T-helper 17 cell (primary cell): Measurements from ENCODE around the gene AADAT. TPM values are rescaled to one million over a fixed set of nuclear protein-coding genes. Genes with fewer than 3 reads are reported as not detected.

Source experiments
- ATAC-seq: fragments of 150-1000 bp; cut with Tn5 transposase; 2 replicates; pipeline ENCODE4 v1.10.0; 2021; ENCODE audit warnings: mild to moderate bottlenecking, moderate library complexity
- DNase-seq, 3 donors: peaks; one replicate each; pipeline versions ENCODE4 v3.0.0 to v3.0.0-alpha.2; 2020 to 2021
- H3K9me3 ChIP-seq: one replicate; pipeline ENCODE4 v1.7.0; 2013; ENCODE audit warnings: low read length, mild to moderate bottlenecking; ENCODE audit not compliant: control insufficient read depth, poor library complexity, severe bottlenecking
- H3K27ac Mint-ChIP-seq: one replicate; pipeline ENCODE4 v1.8.0; 2022; ENCODE audit warnings: mild to moderate bottlenecking, moderate library complexity, mixed read lengths
- H3K27me3 Mint-ChIP-seq: one replicate; pipeline ENCODE4 v1.8.0; 2022; ENCODE audit warnings: mixed read lengths
- H3K36me3 Mint-ChIP-seq: one replicate; pipeline ENCODE4 v1.8.0; 2022; ENCODE audit warnings: low read depth, mixed read lengths
- H3K4me1 Mint-ChIP-seq: one replicate; pipeline ENCODE4 v1.8.0; 2022; ENCODE audit warnings: mild to moderate bottlenecking, mixed read lengths
- H3K4me3 Mint-ChIP-seq: one replicate; pipeline ENCODE4 v1.8.0; 2022; ENCODE audit warnings: mild to moderate bottlenecking, moderate library complexity, mixed read lengths
- total RNA-seq, 4 donors: library from RNA in 2 of 4; stranded (reverse) in 2 of 4; gene quantifications; one replicate each; pipeline ENCODE4 v1.2.3 and lab custom pipeline; 2022 to 2026

AADAT gene
- total RNA-seq, 2 donors from 2014 or later, result not detected

- Mint-ChIP-seq H3K4me3 (no peak overlapping the region), H3K4me1 (no peaks in the 10 kb centered on the region), H3K36me3 (no peaks in the 10 kb centered on the region), H3K27ac (no peak overlapping the region), H3K27me3 (peaks cover 32% of the 10 kb centered on the region)
- no peaks in the 10 kb centered on the region for H3K9me3 ChIP-seq
- DNase-seq (no peak), ATAC-seq (no peak)
Measured at GRCh38 chr4:170038769-170039168, 51.0 kb downstream of the AADAT start.

- no peak for ATAC-seq
- H3K9me3 ChIP-seq, result no peaks in the 10 kb centered on the region
- Mint-ChIP-seq H3K27ac (no peak overlapping the region), H3K4me3 (no peak overlapping the region), H3K4me1 (no peaks in the 10 kb centered on the region), H3K27me3 (peaks cover 32% of the 10 kb centered on the region), H3K36me3 (no peaks in the 10 kb centered on the region)
- no peak for DNase-seq
Measured at GRCh38 chr4:170038232-170038631, 51.5 kb downstream of the AADAT start.

- H3K4me3 Mint-ChIP-seq, result no peak overlapping the region
- no peaks in the 10 kb centered on the region for H3K36me3 Mint-ChIP-seq
- DNase-seq, result no peak
- peaks cover 26% of the 10 kb centered on the region for H3K27me3 Mint-ChIP-seq
- no peaks in the 10 kb centered on the region for H3K9me3 ChIP-seq
- no peak for ATAC-seq
- H3K4me1 Mint-ChIP-seq, result no peaks in the 10 kb centered on the region
- H3K27ac Mint-ChIP-seq, result no peak overlapping the region
Measured at GRCh38 chr4:170037481-170037880, 52.3 kb downstream of the AADAT start.

GRCh38 chr4:170035845-170036244, 53.9 kb downstream of the AADAT start:
- H3K4me1 Mint-ChIP-seq, result no peaks in the 10 kb centered on the region
- DNase-seq (no peak), ATAC-seq (no peak)
- no peak overlapping the region for H3K27ac Mint-ChIP-seq
- H3K9me3 ChIP-seq, result no peaks in the 10 kb centered on the region
- H3K27me3 Mint-ChIP-seq, result peaks cover 30% of the 10 kb centered on the region
- H3K36me3 Mint-ChIP-seq, result no peaks in the 10 kb centered on the region
- no peak overlapping the region for H3K4me3 Mint-ChIP-seq

DNA sequence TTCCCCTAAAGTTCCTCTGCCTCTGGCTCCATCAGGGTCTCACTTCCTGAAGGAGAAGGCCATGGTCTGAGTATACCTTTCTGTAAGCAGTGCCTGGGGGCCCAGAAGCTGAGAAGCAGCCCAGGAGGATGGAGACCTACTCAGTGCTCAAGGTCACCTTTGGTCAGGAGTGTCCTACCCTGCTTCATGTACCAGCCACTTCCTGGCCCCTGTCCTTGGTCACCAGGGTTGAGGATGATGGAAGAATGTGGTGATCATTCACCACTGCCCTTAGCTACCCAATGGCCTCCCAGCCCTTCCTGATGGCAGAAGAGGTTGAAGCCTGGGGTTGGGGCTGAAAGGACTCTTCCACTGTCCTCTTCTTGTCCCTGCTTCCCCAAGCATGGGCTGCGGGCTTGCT, 54.5 kb downstream of the AADAT start:
- no peak overlapping the region for H3K4me3 Mint-ChIP-seq
- H3K27ac Mint-ChIP-seq, result no peak overlapping the region
- no peak for ATAC-seq
- H3K9me3 ChIP-seq, result no peaks in the 10 kb centered on the region
- peaks cover 23% of the 10 kb centered on the region for H3K27me3 Mint-ChIP-seq
- H3K4me1 Mint-ChIP-seq, result no peaks in the 10 kb centered on the region
- DNase-seq, result no peak
- no peaks in the 10 kb centered on the region for H3K36me3 Mint-ChIP-seq

GRCh38 chr4:170033999-170034398, 55.8 kb downstream of the AADAT start:
- H3K4me3 Mint-ChIP-seq, result no peak overlapping the region
- no peak for ATAC-seq
- H3K27ac Mint-ChIP-seq, result peak overlapping the region; percentile 51
- H3K4me1 Mint-ChIP-seq, result no peaks in the 10 kb centered on the region
- H3K27me3 Mint-ChIP-seq, result peaks cover 17% of the 10 kb centered on the region
- H3K36me3 Mint-ChIP-seq, result no peaks in the 10 kb centered on the region
- H3K9me3 ChIP-seq, result no peaks in the 10 kb centered on the region
- DNase-seq, result no peak

DNA sequence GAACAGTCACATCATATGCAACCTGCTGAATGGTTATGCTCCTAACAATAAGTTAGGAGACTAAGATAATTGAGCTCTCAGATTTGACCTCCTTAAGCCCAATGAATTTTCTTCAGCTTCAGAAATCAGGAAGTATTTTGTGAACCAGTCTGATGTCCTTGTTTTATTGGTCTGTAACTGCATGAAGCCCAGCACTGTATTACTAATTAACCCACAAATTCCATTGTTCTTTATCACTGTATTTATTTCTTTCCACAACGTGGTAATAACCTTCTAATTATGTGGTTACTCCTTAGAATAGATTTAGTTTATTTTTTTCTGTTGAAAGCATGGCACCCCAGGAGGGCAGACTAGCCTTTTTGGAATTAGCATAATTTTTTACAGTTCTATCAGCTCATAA, 59.6 kb downstream of the AADAT start:
- H3K4me1 Mint-ChIP-seq, result peaks cover 6% of the 10 kb centered on the region
- ATAC-seq (no peak), DNase-seq (no peak)
- no peak overlapping the region for H3K27ac Mint-ChIP-seq
- H3K9me3 ChIP-seq, result peaks cover 4% of the 10 kb centered on the region
- H3K36me3 Mint-ChIP-seq, result no peaks in the 10 kb centered on the region
- peaks cover 15% of the 10 kb centered on the region for H3K27me3 Mint-ChIP-seq
- no peak overlapping the region for H3K4me3 Mint-ChIP-seq

GRCh38 chr4:170027181-170027829, 62.5 kb downstream of the AADAT start:
- Mint-ChIP-seq H3K4me3 (peak overlapping the region; percentile 92), H3K27me3 (peaks cover 10% of the 10 kb centered on the region), H3K36me3 (no peaks in the 10 kb centered on the region), H3K27ac (peak overlapping the region; percentile 86), H3K4me1 (peaks cover 6% of the 10 kb centered on the region)
- DNase-seq, result peak; percentile 71 to 83 (median 81)
- ATAC-seq, result peak; percentile 78
- peaks cover 4% of the 10 kb centered on the region for H3K9me3 ChIP-seq

DNA sequence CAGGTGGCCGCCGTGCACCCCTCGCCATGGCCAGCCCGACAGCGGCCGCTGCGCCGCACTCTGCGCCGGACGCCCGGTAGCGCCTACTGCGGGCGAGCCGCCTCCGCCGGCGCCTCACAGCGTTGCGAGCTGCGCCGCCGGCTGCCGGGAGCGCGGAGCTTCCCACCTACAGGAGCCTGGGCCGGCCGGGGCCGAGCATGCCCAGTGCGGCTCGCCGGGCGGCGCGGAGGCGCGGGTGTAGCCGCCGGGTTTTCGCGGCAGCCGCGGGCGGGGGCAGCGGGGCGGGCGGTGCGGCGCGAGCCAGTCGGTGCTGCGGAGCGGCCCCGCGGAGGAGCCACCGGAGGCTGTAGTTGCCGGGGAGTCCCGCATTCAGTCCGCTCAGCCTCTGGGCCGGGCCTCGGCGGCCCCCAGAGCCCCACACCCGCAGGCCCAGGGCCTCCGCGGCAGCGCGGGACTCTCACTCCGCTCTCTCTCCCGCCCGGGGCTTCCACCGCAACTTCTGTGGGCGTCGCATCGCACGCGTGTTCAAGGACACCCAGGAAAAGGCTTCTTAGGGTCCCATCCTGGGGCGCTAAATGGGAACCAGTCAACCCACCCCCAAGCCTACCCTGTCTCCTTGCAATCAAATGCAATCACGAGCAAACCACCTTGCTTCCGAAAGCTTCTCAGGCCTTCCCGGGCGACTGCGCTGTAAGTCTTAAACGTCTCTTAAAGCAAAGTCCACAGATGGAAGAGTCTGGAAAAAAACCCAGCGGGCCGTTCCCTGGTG, 63.3 kb downstream of the AADAT start, which contains the start of gene MFAP3L:
MFAP3L (minus strand) TSS at position 143 of the 769 bp plus-strand sequence. CDS start 20,518 bp downstream, outside the sequence.
- Mint-ChIP-seq H3K4me3 (peak within 1 kb of the TSS; percentile 92), H3K4me1 (peaks cover 6% of the 10 kb centered on the region), H3K36me3 (no peaks in the 10 kb centered on the region), H3K27me3 (peaks cover 10% of the 10 kb centered on the region), H3K27ac (peak within 1 kb of the TSS; percentile 86)
- peaks cover 4% of the 10 kb centered on the region for H3K9me3 ChIP-seq
- ATAC-seq, result peak; percentile 83
- DNase-seq, result peak; percentile 75 to 80 (median 78)

GRCh38 chr4:170025523-170026252, 64.1 kb downstream of the AADAT start:
- peak overlapping the region; percentile 89 for H3K4me3 Mint-ChIP-seq
- no peak overlapping the region for H3K27ac Mint-ChIP-seq
- peaks cover 6% of the 10 kb centered on the region for H3K4me1 Mint-ChIP-seq
- H3K27me3 Mint-ChIP-seq, result peaks cover 7% of the 10 kb centered on the region
- no peak for DNase-seq
- ATAC-seq, result no peak
- peaks cover 4% of the 10 kb centered on the region for H3K9me3 ChIP-seq
- no peaks in the 10 kb centered on the region for H3K36me3 Mint-ChIP-seq

GRCh38 chr4:170022211-170022610, 67.5 kb downstream of the AADAT start:
- Mint-ChIP-seq H3K27me3 (peaks cover 16% of the 10 kb centered on the region), H3K27ac (no peak overlapping the region), H3K4me1 (peaks cover 7% of the 10 kb centered on the region), H3K4me3 (no peak overlapping the region), H3K36me3 (peaks cover 3% of the 10 kb centered on the region)
- DNase-seq (no peak), ATAC-seq (no peak)
- no peaks in the 10 kb centered on the region for H3K9me3 ChIP-seq

GRCh38 chr4:170017252-170017651, 72.5 kb downstream of the AADAT start:
- no peaks in the 10 kb centered on the region for H3K9me3 ChIP-seq
- DNase-seq (no peak), ATAC-seq (no peak)
- no peak overlapping the region for H3K4me3 Mint-ChIP-seq
- H3K27ac Mint-ChIP-seq, result no peak overlapping the region
- H3K27me3 Mint-ChIP-seq, result peaks cover 15% of the 10 kb centered on the region
- H3K4me1 Mint-ChIP-seq, result peaks cover 8% of the 10 kb centered on the region
- H3K36me3 Mint-ChIP-seq, result peaks cover 3% of the 10 kb centered on the region

DNA sequence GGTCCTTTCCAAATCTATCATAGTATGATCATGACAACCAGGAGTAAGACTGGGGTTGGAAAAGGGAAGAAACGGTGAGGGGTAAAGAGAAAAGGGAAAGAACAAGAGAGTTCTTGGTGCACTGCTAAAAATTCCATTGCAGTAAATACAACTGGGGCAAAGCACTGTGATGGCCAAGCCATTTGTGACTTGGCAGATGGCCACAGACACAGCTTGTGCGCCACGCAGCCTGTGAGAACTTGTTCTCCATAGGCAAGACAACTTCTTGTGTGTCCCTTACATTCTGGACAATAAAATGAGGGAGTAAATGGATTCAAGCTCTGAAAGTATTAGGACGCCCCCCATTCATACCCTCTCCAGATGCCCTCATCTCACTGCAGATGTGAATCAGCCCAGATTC, 74.5 kb downstream of the AADAT start:
- DNase-seq (no peak), ATAC-seq (no peak)
- H3K4me1 Mint-ChIP-seq, result peaks cover 9% of the 10 kb centered on the region
- H3K4me3 Mint-ChIP-seq, result no peak overlapping the region
- H3K27me3 Mint-ChIP-seq, result peaks cover 8% of the 10 kb centered on the region
- H3K27ac Mint-ChIP-seq, result no peak overlapping the region
- peaks cover 4% of the 10 kb centered on the region for H3K36me3 Mint-ChIP-seq
- H3K9me3 ChIP-seq, result no peaks in the 10 kb centered on the region
